ENCODE results near the gene NR6A1.

NR6A1 gene

DNA sequence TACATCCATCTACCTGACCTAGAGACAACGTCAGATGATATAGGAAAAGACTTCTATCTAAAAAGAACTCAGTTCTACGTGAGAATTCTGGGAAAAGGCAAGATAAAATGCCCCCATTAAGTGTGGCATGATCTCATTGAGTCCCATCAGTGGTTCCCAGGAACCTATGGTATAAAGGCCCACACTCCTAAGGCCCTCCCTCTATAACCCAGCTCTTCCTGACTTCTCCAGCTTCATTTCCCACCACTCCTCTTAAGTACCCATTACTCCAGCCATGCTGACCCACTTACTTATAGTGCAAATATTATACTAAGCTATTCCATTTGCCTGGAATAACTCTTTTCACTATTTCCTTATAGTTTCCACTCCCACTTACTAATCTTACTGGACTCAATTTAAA, 168.5 kb downstream of the NR6A1 start:
- no peaks in the 10 kb centered on the region for H3K79me2 ChIP-seq (ENCODE audit: insufficient read depth, low read length)
- no peaks in the 10 kb centered on the region for H3K36me3 ChIP-seq (ENCODE audit: insufficient read depth, low read length)
- no peaks in the 10 kb centered on the region for H3K9me2 ChIP-seq (replicated peaks; ENCODE audit: low read depth, low read length)
- no peak overlapping the region for H3K4me2 ChIP-seq (ENCODE audit: low read depth, low read length, poor library complexity, severe bottlenecking)
- no peaks in the 10 kb centered on the region for H3K9me3 ChIP-seq (ENCODE audit: insufficient read depth, low read depth, low read length)
- no peak for TF ChIP-seq CTCF (conservative IDR thresholded peaks at IDR 0.05; ENCODE audit: low read length)
- no peak for TF ChIP-seq EZH2phosphoT487 (IDR thresholded peaks at IDR 0.05; ENCODE audit: borderline replicate concordance)
- no peaks in the 10 kb centered on the region for H3K27me3 ChIP-seq (ENCODE audit: insufficient read depth, low read length, poor library complexity, severe bottlenecking)
- H3K4me3 ChIP-seq (ENCODE audit: low read length, poor library complexity, severe bottlenecking): no peak overlapping the region
- H3K9ac ChIP-seq (ENCODE audit: low read depth, low read length, poor library complexity, severe bottlenecking): no peak overlapping the region
- H3K4me1 ChIP-seq (ENCODE audit: insufficient read depth, low read length, poor library complexity, severe bottlenecking): no peaks in the 10 kb centered on the region
- H2AFZ ChIP-seq (ENCODE audit: low read length): no peak overlapping the region
- no peaks in the 10 kb centered on the region for H3F3A ChIP-seq (ENCODE audit: low read depth)
- no peaks in the 10 kb centered on the region for H4K20me1 ChIP-seq (ENCODE audit: insufficient read depth, low read length, poor library complexity, severe bottlenecking)

GRCh38 chr9:124602204-124602603, 168.9 kb downstream of the NR6A1 start:
- H3K36me3 ChIP-seq (ENCODE audit: insufficient read depth, low read length): no peaks in the 10 kb centered on the region
- no peaks in the 10 kb centered on the region for H3K4me1 ChIP-seq (ENCODE audit: insufficient read depth, low read length, poor library complexity, severe bottlenecking)
- no peaks in the 10 kb centered on the region for H3K9me3 ChIP-seq (ENCODE audit: insufficient read depth, low read depth, low read length)
- H2AFZ ChIP-seq (ENCODE audit: low read length): no peak overlapping the region
- H3K79me2 ChIP-seq (ENCODE audit: insufficient read depth, low read length): no peaks in the 10 kb centered on the region
- TF ChIP-seq EZH2phosphoT487 (IDR thresholded peaks at IDR 0.05; ENCODE audit: borderline replicate concordance) (no peak), CTCF (conservative IDR thresholded peaks at IDR 0.05; ENCODE audit: low read length) (no peak)
- no peak overlapping the region for H3K4me3 ChIP-seq (ENCODE audit: low read length, poor library complexity, severe bottlenecking)
- H3K9ac ChIP-seq (ENCODE audit: low read depth, low read length, poor library complexity, severe bottlenecking): no peak overlapping the region
- H3K4me2 ChIP-seq (ENCODE audit: low read depth, low read length, poor library complexity, severe bottlenecking): no peak overlapping the region
- no peaks in the 10 kb centered on the region for H4K20me1 ChIP-seq (ENCODE audit: insufficient read depth, low read length, poor library complexity, severe bottlenecking)
- H3F3A ChIP-seq (ENCODE audit: low read depth): no peaks in the 10 kb centered on the region
- no peaks in the 10 kb centered on the region for H3K9me2 ChIP-seq (replicated peaks; ENCODE audit: low read depth, low read length)
- H3K27me3 ChIP-seq (ENCODE audit: insufficient read depth, low read length, poor library complexity, severe bottlenecking): no peaks in the 10 kb centered on the region

DNA sequence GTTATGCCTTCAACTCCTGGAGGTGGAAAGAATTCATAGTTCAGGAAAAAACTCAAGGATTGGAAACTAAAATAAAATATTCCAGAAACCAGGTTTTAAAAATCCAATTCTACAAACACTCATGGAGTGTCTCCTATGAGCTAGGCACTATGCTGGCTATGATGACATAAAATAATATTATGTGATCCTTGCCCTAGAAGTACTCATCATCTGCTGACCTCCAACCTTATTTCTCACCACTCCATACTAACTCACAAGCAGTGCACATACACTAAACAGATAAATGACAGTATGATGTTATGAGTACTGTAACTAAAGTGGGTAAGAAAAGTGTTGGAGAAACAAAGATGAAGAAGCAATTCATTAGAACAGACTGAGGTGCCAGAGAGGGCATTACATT, 170.7 kb downstream of the NR6A1 start:
- no peaks in the 10 kb centered on the region for H3K9me2 ChIP-seq (replicated peaks; ENCODE audit: low read depth, low read length)
- H2AFZ ChIP-seq (ENCODE audit: low read length): no peak overlapping the region
- TF ChIP-seq EZH2phosphoT487 (IDR thresholded peaks at IDR 0.05; ENCODE audit: borderline replicate concordance) (no peak), CTCF (conservative IDR thresholded peaks at IDR 0.05; ENCODE audit: low read length) (no peak)
- H3K9me3 ChIP-seq (ENCODE audit: insufficient read depth, low read depth, low read length): no peaks in the 10 kb centered on the region
- H3K4me1 ChIP-seq (ENCODE audit: insufficient read depth, low read length, poor library complexity, severe bottlenecking): no peaks in the 10 kb centered on the region
- H4K20me1 ChIP-seq (ENCODE audit: insufficient read depth, low read length, poor library complexity, severe bottlenecking): no peaks in the 10 kb centered on the region
- no peaks in the 10 kb centered on the region for H3K79me2 ChIP-seq (ENCODE audit: insufficient read depth, low read length)
- no peaks in the 10 kb centered on the region for H3K36me3 ChIP-seq (ENCODE audit: insufficient read depth, low read length)
- no peaks in the 10 kb centered on the region for H3K27me3 ChIP-seq (ENCODE audit: insufficient read depth, low read length, poor library complexity, severe bottlenecking)
- H3F3A ChIP-seq (ENCODE audit: low read depth): no peaks in the 10 kb centered on the region
- H3K4me3 ChIP-seq (ENCODE audit: low read length, poor library complexity, severe bottlenecking): no peak overlapping the region
- no peak overlapping the region for H3K4me2 ChIP-seq (ENCODE audit: low read depth, low read length, poor library complexity, severe bottlenecking)
- H3K9ac ChIP-seq (ENCODE audit: low read depth, low read length, poor library complexity, severe bottlenecking): no peak overlapping the region

All from Loucy (cell line).